Trophoblast cell (in vitro differentiated cells and primary cell): Measurements from ENCODE around the gene MYORG.
"Not testable (repeated sequence)": the region's sequence is repeated elsewhere in the genome, so short reads cannot be mapped to it uniquely, and the experiment has no call there.

Experiments
- DNase-seq, 2 donors: peaks; one replicate each; pipeline ENCODE4 v3.0.0-alpha.2; 2016
- H2AFZ ChIP-seq: 2 replicates; pipeline ENCODE4 v1.6.1; 2013; ENCODE audit warnings: low read length, moderate library complexity, mild to moderate bottlenecking; ENCODE audit not compliant: insufficient read depth, poor library complexity
- H2AK5ac ChIP-seq: 2 replicates; pipeline ENCODE4 v1.6.1; 2013; ENCODE audit warnings: mild to moderate bottlenecking, low read length
- H2BK120ac ChIP-seq: 2 replicates; pipeline ENCODE4 v1.6.1; 2013; ENCODE audit warnings: low read length, mild to moderate bottlenecking, moderate library complexity; ENCODE audit not compliant: insufficient read depth, poor library complexity
- H2BK12ac ChIP-seq: 2 replicates; pipeline ENCODE4 v1.6.1; 2013; ENCODE audit warnings: mild to moderate bottlenecking, low read length, moderate library complexity
- H2BK5ac ChIP-seq: 2 replicates; pipeline ENCODE4 v1.6.1; 2013; ENCODE audit warnings: low read length, low read depth, moderate library complexity, mild to moderate bottlenecking; ENCODE audit not compliant: poor library complexity
- H3K14ac ChIP-seq: 2 replicates; pipeline ENCODE4 v1.6.1; 2013; ENCODE audit warnings: mild to moderate bottlenecking, low read length
- H3K18ac ChIP-seq: 2 replicates; pipeline ENCODE4 v1.6.1; 2013; ENCODE audit warnings: mild to moderate bottlenecking, low read length
- H3K23ac ChIP-seq: 2 replicates; pipeline ENCODE4 v1.6.1; 2013; ENCODE audit warnings: low read length
- H3K27ac ChIP-seq: 2 replicates; pipeline ENCODE4 v1.5.1; 2013; ENCODE audit warnings: low read depth, mild to moderate bottlenecking, inconsistent platforms, low read length, moderate library complexity
- H3K27me3 ChIP-seq: 2 replicates; pipeline ENCODE4 v1.6.1; 2013; ENCODE audit warnings: inconsistent platforms, mild to moderate bottlenecking, low read length, moderate library complexity; ENCODE audit not compliant: insufficient read depth
- H3K36me3 ChIP-seq, 2 experiments: 1 replicate in 1 of 2; 2 replicates in 1 of 2; pipeline ENCODE4 v1.6.1; 2013; ENCODE audit warnings: low read length in 2 of 2, mild to moderate bottlenecking in 2 of 2, moderate library complexity in 1 of 2; ENCODE audit not compliant: insufficient read depth in 2 of 2, control insufficient read depth in 1 of 2
- H3K4ac ChIP-seq: 2 replicates; pipeline ENCODE4 v1.6.1; 2013; ENCODE audit warnings: low read depth, mild to moderate bottlenecking, low read length, moderate library complexity
- H3K4me1 ChIP-seq, 2 experiments: 1 replicate in 1 of 2; 2 replicates in 1 of 2; pipeline ENCODE4 v1.6.1; 2013; ENCODE audit warnings: low read length in 2 of 2, mild to moderate bottlenecking in 2 of 2, moderate library complexity in 1 of 2; ENCODE audit not compliant: insufficient read depth in 2 of 2, control insufficient read depth in 1 of 2
- H3K4me2 ChIP-seq: 2 replicates; pipeline ENCODE4 v1.6.1; 2013; ENCODE audit warnings: inconsistent platforms, mild to moderate bottlenecking, low read length, moderate library complexity
- H3K4me3 ChIP-seq: 2 replicates; pipeline ENCODE4 v1.5.1; 2013; ENCODE audit warnings: mild to moderate bottlenecking, low read depth, low read length, inconsistent platforms
- H3K79me1 ChIP-seq: one replicate; pipeline ENCODE4 v1.6.1; 2013; ENCODE audit warnings: low read length
- H3K79me2 ChIP-seq: 2 replicates; pipeline ENCODE4 v1.6.1; 2013; ENCODE audit warnings: low read length, mild to moderate bottlenecking; ENCODE audit not compliant: control insufficient read depth, insufficient read depth, poor library complexity
- H3K9ac ChIP-seq: 2 replicates; pipeline ENCODE4 v1.6.1; 2013; ENCODE audit warnings: mild to moderate bottlenecking, low read length
- H3K9me3 ChIP-seq: 2 replicates; pipeline ENCODE4 v1.6.1; 2013; ENCODE audit warnings: low read depth, mild to moderate bottlenecking, control low read depth, inconsistent platforms, low read length; ENCODE audit not compliant: insufficient read depth
- H4K12ac ChIP-seq: 2 replicates; pipeline ENCODE4 v1.6.1; 2013; ENCODE audit warnings: low read depth, mild to moderate bottlenecking, low read length, moderate library complexity
- H4K8ac ChIP-seq: 2 replicates; pipeline ENCODE4 v1.6.1; 2013; ENCODE audit warnings: low read depth, mild to moderate bottlenecking, low read length, moderate library complexity
- H4K91ac ChIP-seq: one replicate; pipeline ENCODE4 v1.6.1; 2013; ENCODE audit warnings: low read depth, mild to moderate bottlenecking, low read length, moderate library complexity
- WGBS: extraction: QIAGEN DNeasy Blood & Tissue Kit; methylation state at CpG from one replicate; pipeline ENCODE4 v1.1.7; 2013; ENCODE audit warnings: missing lambda C conversion rate; ENCODE audit not compliant: insufficient read length, insufficient coverage; ENCODE audit errors: extremely low coverage; 5-methylcytosine and 5-hydroxymethylcytosine counted together

The MYORG gene

DNA sequence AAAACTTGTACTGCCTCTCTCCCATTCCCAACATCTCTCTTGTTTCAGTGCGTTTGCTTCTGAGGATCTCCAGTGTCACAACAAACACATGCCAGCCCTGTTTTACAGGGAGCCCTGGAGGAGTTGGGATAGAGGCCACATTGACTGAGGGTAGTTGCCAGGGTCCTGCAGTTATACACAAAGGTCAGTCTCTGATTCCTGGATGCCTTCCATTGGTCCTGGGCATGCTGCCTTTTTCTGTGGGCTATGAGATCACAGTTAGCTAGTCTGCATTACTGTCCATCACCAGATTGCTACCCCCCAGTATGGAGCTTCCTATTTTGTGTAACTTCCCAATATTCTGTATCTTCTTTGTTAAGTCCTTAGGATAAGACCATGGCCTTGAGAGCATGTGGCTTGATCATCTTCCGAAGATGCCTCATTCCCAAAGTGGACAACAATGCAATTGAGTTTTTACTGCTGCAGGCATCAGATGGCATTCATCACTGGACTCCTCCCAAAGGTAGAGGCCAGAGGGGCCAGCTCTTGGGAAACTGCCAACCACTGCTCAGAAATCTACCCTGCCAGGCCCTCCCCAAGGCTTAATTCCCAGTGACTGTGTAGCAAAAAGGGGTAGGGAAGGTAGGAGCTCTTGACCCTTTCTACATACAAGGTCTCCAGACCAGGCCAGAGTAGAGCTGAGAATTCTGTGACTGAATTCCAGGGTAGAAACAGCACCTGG lies 37.9 kb downstream of the MYORG start:
- no peak for DNase-seq
- no peaks in the 10 kb centered on the region for H3K4me1 ChIP-seq
- no peak overlapping the region for H3K4ac ChIP-seq
- H3K23ac ChIP-seq: no peak overlapping the region
- no peak overlapping the region for H2AFZ ChIP-seq
- H3K14ac ChIP-seq: no peak overlapping the region
- no peak overlapping the region for H3K27ac ChIP-seq
- no peak overlapping the region for H3K18ac ChIP-seq
- no peak overlapping the region for H2BK5ac ChIP-seq
- no peak overlapping the region for H3K9ac ChIP-seq
- H3K79me2 ChIP-seq: no peaks in the 10 kb centered on the region
- H3K36me3 ChIP-seq: peaks cover 22 to 24% of the 10 kb centered on the region in 2 experiments
- no peak overlapping the region for H2BK120ac ChIP-seq
- H3K4me3 ChIP-seq: no peak overlapping the region
- H3K27me3 ChIP-seq: no peaks in the 10 kb centered on the region
- no peak overlapping the region for H4K8ac ChIP-seq
- no peak overlapping the region for H3K4me2 ChIP-seq
- H2BK12ac ChIP-seq: no peak overlapping the region
- H3K79me1 ChIP-seq: no peaks in the 10 kb centered on the region
- no peaks in the 10 kb centered on the region for H3K9me3 ChIP-seq
- H4K91ac ChIP-seq: no peak overlapping the region
- no CpG with 5 or more reads among the region's 2 CpGs for WGBS
- H2AK5ac ChIP-seq: no peak overlapping the region
- no peak overlapping the region for H4K12ac ChIP-seq

DNA sequence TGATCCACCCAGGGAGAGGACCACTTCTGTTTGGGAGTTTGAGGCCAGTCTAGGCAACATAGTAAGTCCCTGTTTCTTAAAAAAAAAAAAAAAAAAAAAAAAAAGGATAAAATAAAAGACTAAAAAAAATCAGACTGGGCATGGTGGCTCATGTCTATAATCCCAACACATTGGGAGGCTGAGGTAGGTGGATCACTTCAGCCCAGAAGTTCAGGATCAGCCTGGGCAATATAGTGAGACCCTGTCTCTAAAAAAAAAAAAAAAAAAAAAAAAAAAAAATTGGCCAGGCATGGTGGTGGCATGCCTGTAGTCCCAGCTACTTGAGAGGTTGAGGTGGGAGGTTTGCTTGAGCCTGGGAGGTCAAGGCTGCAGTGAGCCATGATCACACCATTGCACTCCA lies 38.6 kb downstream of the MYORG start:
- H3K4ac ChIP-seq, H3K18ac ChIP-seq, H2BK12ac ChIP-seq, H4K8ac ChIP-seq, H3K27ac ChIP-seq, H3K4me1 ChIP-seq, H3K79me1 ChIP-seq, H2AFZ ChIP-seq, H3K9ac ChIP-seq, H3K27me3 ChIP-seq, H4K91ac ChIP-seq, H3K4me2 ChIP-seq, H3K9me3 ChIP-seq, DNase-seq, H4K12ac ChIP-seq, H2BK120ac ChIP-seq, H2BK5ac ChIP-seq, H3K79me2 ChIP-seq, H3K4me3 ChIP-seq, H2AK5ac ChIP-seq, H3K14ac ChIP-seq, H3K23ac ChIP-seq: not testable (repeated sequence)
- peaks cover 17 to 21% of the 10 kb centered on the region in 2 experiments for H3K36me3 ChIP-seq

DNA sequence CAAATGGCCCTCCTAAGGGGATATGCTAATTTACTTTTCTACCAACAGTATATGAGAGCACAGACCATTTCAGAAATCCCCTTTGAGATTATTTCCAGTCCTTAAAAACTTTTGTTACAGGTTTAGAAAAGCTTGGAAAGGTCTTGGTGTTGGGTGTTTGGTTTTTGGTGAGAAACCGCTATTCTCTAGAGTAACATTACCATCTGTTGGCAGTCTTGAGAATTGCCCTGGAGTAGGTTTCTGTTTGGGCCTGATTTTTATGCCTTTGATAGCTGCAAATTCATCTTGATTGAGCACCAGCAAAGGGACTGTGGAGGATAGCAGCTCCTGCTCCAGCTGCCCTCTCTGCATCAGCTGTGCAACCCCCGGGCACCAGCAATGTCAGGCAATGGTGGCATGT lies 39.3 kb downstream of the MYORG start:
- Histone ChIP-seq H4K91ac (no peak overlapping the region), H2AK5ac (no peak overlapping the region), H3K27me3 (no peaks in the 10 kb centered on the region), H3K27ac (no peak overlapping the region), H2BK12ac (no peak overlapping the region), H3K79me2 (no peaks in the 10 kb centered on the region), H3K14ac (no peak overlapping the region), H3K23ac (no peak overlapping the region), H4K8ac (no peak overlapping the region), H3K36me3 (peaks cover 17 to 20% of the 10 kb centered on the region in 2 experiments), H3K79me1 (no peaks in the 10 kb centered on the region), H3K9me3 (no peaks in the 10 kb centered on the region), H3K4ac (no peak overlapping the region), H3K4me3 (no peak overlapping the region), H2AFZ (no peak overlapping the region), H2BK5ac (no peak overlapping the region), H3K4me2 (no peak overlapping the region), H3K18ac (no peak overlapping the region), H3K9ac (no peak overlapping the region), H3K4me1 (no peaks in the 10 kb centered on the region), H4K12ac (no peak overlapping the region), H2BK120ac (no peak overlapping the region)
- no peak for DNase-seq
- no CpG with 5 or more reads among the region's 2 CpGs for WGBS

DNA sequence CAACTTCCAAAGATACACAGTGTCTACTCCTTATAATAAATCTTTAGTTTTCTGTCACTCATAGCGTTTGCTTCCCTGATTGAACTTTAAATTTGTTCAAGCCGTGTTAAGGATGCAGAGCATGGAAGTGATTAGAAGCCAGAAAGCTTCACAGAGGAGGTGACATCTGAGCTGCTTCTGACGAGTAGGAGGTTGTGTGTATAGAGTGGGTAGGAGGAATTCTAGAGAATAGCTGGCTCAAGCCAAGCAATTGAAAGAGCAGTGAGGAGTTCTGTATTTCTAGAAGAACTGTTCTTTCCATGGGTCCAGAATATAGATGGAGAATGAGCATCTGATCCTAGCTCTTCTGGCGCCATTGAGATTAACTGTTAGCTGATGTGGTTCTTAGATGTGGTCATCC lies 41.3 kb downstream of the MYORG start:
- Histone ChIP-seq H3K4ac (no peak overlapping the region), H4K8ac (no peak overlapping the region), H4K91ac (no peak overlapping the region), H2BK12ac (no peak overlapping the region), H2BK5ac (no peak overlapping the region), H3K27ac (no peak overlapping the region), H3K4me1 (no peaks in the 10 kb centered on the region), H3K9ac (no peak overlapping the region), H3K27me3 (no peaks in the 10 kb centered on the region), H3K14ac (no peak overlapping the region), H4K12ac (no peak overlapping the region), H3K9me3 (no peaks in the 10 kb centered on the region), H2AFZ (no peak overlapping the region), H2BK120ac (no peak overlapping the region), H3K4me2 (no peak overlapping the region), H3K79me2 (no peaks in the 10 kb centered on the region), H3K18ac (no peak overlapping the region), H3K4me3 (no peak overlapping the region), H3K23ac (no peak overlapping the region), H2AK5ac (no peak overlapping the region), H3K79me1 (no peaks in the 10 kb centered on the region), H3K36me3 (peaks cover 9 to 12% of the 10 kb centered on the region in 2 experiments)
- DNase-seq: no peak
- WGBS: no CpG with 5 or more reads among the region's 4 CpGs
